Psoas muscle (tissue), 8 donors: ENCODE measurements around the gene RAD21L1. TPM values are rescaled to one million over a fixed set of nuclear protein-coding genes. Genes with fewer than 3 reads are reported as not detected.

ENCODE experiments used
- ATAC-seq, 4 donors: fragments of 200-7000 bp; cut with Tn5 transposase; one replicate each; pipeline ENCODE4 v1.9.1; 2020; ENCODE audit warnings: moderate library complexity in 3 of 4, mild to moderate bottlenecking in 2 of 4
- DNase-seq, 2 donors: peaks; one replicate each; pipeline ENCODE4 v3.0.0-alpha.2; 2020
- H3K27ac ChIP-seq: fragments of 200-600 bp; one replicate; pipeline ENCODE4 v1.8.0; 2022
- H3K27me3 ChIP-seq, 3 donors: fragments of 200-600 bp in 1 of 3; one replicate each; pipeline versions ENCODE4 v1.6.1 to v1.8.0; 2013 to 2022; ENCODE audit warnings: low read length in 2 of 3, mild to moderate bottlenecking in 2 of 3, moderate library complexity in 1 of 3; ENCODE audit not compliant: insufficient read depth in 3 of 3
- H3K36me3 ChIP-seq, 2 donors: fragments of 200-600 bp in 1 of 2; one replicate each; pipeline versions ENCODE4 v1.6.1 to v1.8.0; 2013 to 2022; ENCODE audit warnings: low read depth in 1 of 2, mild to moderate bottlenecking in 1 of 2, moderate library complexity in 1 of 2; ENCODE audit not compliant: insufficient read depth in 1 of 2
- H3K4me1 ChIP-seq: fragments of 200-600 bp; one replicate; pipeline ENCODE4 v1.8.0; 2022
- H3K4me3 ChIP-seq: fragments of 200-600 bp; one replicate; pipeline ENCODE4 v1.8.0; 2022; ENCODE audit warnings: mild to moderate bottlenecking
- H3K9me3 ChIP-seq: fragments of 200-600 bp; one replicate; pipeline ENCODE4 v1.8.0; 2022
- WGBS, 3 donors: extraction: QIAGEN DNeasy Blood & Tissue Kit; methylation state at CpG; one replicate each; pipeline versions ENCODE4 v1.1.6 to v1.1.7; 2013; 5-methylcytosine and 5-hydroxymethylcytosine counted together
- intact Hi-C, 2 donors: fragments of 100-400 bp; cut with DNase I; formaldehyde crosslinking; loops; one replicate each; pipeline versions ENCODE4 v1.11.0 to v1.14.2; 2022
- polyA plus RNA-seq, 3 donors: library from polyadenylated mRNA; stranded (reverse); fragments of 200-250 nt; gene quantifications; one replicate each; pipeline ENCODE4 v1.2.3, GENCODE V29; 2013
- total RNA-seq, 4 donors: library from RNA; stranded (reverse); fragmentation: NEBNext Ultra II Directional in 2 of 4; extraction: Animal tissue kit (Norgen Biotek cat#: 25700) in 2 of 4; gene quantifications; one replicate each; pipeline versions ENCODE4 v1.2.1 to v1.2.4, GENCODE V29; 2021 to 2023
- TF ChIP-seq, protein P1 (sequence below): fragments of 200-600 bp; IDR thresholded peaks from one replicate; pipeline ENCODE4 v1.8.0; 2022; ENCODE audit warnings: antibody characterized with exemption
- donor health status: healthy with polysubstance abuse.
- donor health status: DM: no; HTN: no; CAD: no; lungs with moderate emphysema.
- donor health status: Bipolar disorder and iron deficiency.
- donor health status: healthy.
- donor health status: DM: yes; HTN: yes; CAD: no.
- donor health status: DM: no; HTN: no; CAD: no.
- donor health status: DM: no; HTN: no; CAD: no.
- donor health status: DM: yes; HTN: yes; CAD: no.

Gene RAD21L1
- total and polyA plus RNA-seq, 7 donors, result not detected

DNA sequence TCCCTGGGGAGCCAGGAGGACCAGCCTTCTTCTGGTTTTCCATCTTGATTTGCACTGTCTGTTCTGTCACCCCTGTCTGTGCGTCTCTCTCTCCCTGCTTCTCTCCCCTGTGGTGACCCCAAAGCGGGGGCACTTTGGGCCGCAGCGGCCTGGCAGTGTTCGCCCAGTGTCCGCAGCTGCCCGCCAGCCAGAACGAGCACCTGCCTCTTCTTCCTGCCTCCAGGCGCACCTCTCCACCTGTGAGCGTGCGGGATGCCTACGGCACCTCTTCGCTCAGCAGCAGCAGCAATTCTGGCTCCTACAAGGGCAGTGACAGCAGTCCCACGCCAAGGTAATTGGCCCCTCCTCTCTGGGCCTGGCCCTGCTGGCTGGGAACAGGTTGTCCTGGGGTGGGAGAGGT lies 71.1 kb downstream of the RAD21L1 start:
- Histone ChIP-seq H3K4me1 (peaks cover 1% of the 10 kb centered on the region), H3K27me3 (no peaks in the 10 kb centered on the region), H3K9me3 (no peaks in the 10 kb centered on the region), H3K36me3 (peaks cover 0 to 6% of the 10 kb centered on the region in 2 donors), H3K27ac (no peak overlapping the region), H3K4me3 (no peak overlapping the region)
- TF ChIP-seq, protein P1, sequence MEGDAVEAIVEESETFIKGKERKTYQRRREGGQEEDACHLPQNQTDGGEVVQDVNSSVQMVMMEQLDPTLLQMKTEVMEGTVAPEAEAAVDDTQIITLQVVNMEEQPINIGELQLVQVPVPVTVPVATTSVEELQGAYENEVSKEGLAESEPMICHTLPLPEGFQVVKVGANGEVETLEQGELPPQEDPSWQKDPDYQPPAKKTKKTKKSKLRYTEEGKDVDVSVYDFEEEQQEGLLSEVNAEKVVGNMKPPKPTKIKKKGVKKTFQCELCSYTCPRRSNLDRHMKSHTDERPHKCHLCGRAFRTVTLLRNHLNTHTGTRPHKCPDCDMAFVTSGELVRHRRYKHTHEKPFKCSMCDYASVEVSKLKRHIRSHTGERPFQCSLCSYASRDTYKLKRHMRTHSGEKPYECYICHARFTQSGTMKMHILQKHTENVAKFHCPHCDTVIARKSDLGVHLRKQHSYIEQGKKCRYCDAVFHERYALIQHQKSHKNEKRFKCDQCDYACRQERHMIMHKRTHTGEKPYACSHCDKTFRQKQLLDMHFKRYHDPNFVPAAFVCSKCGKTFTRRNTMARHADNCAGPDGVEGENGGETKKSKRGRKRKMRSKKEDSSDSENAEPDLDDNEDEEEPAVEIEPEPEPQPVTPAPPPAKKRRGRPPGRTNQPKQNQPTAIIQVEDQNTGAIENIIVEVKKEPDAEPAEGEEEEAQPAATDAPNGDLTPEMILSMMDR, result no peak
- no peak for DNase-seq
- intact Hi-C loops, result no loop called here
- 90 to 97% (median 96%) methylated on average over 14 of the region's 14 CpGs for WGBS, 3 donors
- no peak for ATAC-seq

DNA sequence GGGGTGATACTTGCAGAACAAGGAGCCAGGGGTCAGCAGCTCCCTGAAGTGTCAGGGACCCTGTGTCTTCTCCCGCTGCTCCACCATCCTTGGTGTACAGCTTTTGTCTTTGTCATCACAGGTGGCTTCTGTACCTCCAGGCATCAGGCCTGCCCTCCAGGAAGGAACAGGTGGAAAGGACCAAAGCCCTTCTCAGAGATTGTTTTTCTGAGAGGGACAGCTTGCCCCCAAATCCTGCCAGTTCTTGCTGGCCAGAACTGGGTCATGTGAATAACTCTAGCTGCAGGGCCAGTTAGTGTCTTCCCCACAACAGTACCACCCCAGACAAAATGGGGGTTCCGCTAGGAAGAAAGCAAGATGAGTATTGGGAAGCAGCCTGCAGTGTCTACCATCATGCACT lies 71.6 kb downstream of the RAD21L1 start:
- intact Hi-C loops, result no loop called here
- H3K9me3 ChIP-seq, result no peaks in the 10 kb centered on the region
- H3K4me3 ChIP-seq, result no peak overlapping the region
- ATAC-seq (no peak), DNase-seq (no peak)
- no peaks in the 10 kb centered on the region for H3K27me3 ChIP-seq
- no peaks in the 10 kb centered on the region for H3K4me1 ChIP-seq
- TF ChIP-seq, protein P1, result no peak
- H3K27ac ChIP-seq, result no peak overlapping the region
- 96 to 100% (median 98%) methylated on average over 2 of the region's 2 CpGs for WGBS, 3 donors
- peaks cover 0 to 6% of the 10 kb centered on the region in 2 donors for H3K36me3 ChIP-seq

DNA sequence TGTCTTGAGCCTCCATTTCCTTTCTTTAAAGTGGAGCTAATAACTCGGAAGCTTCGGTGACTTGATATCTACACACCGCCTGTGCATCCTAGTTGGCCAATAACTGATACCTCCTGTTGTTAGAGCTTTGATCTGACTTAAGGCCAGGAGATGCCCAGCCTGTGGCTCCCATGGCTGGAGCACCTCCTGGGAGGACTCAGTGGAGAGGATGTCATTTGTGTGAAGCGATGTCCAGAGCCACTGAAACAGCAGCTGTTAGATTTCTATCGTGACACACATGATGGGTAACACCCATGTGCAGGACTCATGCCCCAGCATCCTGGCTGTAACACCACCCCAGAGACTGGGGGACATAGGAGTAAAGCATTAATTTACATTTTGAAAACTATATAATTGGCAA lies 72.3 kb downstream of the RAD21L1 start:
- Histone ChIP-seq H3K9me3 (no peaks in the 10 kb centered on the region), H3K4me1 (no peaks in the 10 kb centered on the region), H3K27ac (no peak overlapping the region), H3K4me3 (no peak overlapping the region), H3K36me3 (peaks cover 0 to 6% of the 10 kb centered on the region in 2 donors), H3K27me3 (no peaks in the 10 kb centered on the region)
- ATAC-seq (no peak), DNase-seq (no peak)
- intact Hi-C loops, result no loop called here
- WGBS, 3 donors, result 84 to 91% (median 89%) methylated on average over 5 of the region's 5 CpGs
- TF ChIP-seq, protein P1, result no peak

DNA sequence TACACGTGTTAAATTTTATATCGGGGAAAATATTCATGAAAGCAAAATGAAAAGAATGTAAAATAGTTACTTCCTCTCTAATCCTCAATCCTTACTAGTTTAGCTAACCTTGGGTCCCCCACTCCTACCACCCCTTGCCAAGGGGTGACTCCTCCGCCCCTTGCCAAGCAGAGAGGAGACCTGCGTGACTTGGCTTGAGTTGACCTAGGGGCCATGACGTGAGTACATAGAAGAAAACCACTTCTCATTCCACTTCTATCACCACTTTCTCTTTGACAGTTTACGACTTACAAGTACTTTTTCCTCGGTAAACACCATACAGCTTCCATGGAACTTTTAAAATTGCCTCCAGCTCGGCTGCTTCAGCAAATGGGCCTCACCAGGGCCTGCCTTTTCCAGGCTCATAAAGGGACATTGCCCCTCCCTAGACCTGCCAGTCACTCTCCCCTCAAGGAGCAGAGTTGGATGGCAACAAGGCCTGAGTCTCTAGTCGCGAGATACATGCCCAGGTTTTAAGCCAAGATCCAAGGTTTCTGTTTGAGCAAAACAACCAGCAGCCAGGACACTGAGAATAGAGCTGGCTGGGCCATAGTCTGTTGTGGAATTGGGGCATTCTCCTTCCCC lies 73.2 kb downstream of the RAD21L1 start:
- no peaks in the 10 kb centered on the region for H3K4me1 ChIP-seq
- no peak overlapping the region for H3K27ac ChIP-seq
- no peak for DNase-seq
- H3K36me3 ChIP-seq, result peaks cover 0 to 6% of the 10 kb centered on the region in 2 donors
- TF ChIP-seq, protein P1, result no peak
- H3K27me3 ChIP-seq, result no peaks in the 10 kb centered on the region
- H3K9me3 ChIP-seq, result no peaks in the 10 kb centered on the region
- intact Hi-C loops, result no loop called here
- no peak for ATAC-seq
- WGBS, 3 donors, result 83 to 86% (median 85%) methylated on average over 10 of the region's 10 CpGs
- no peak overlapping the region for H3K4me3 ChIP-seq

DNA sequence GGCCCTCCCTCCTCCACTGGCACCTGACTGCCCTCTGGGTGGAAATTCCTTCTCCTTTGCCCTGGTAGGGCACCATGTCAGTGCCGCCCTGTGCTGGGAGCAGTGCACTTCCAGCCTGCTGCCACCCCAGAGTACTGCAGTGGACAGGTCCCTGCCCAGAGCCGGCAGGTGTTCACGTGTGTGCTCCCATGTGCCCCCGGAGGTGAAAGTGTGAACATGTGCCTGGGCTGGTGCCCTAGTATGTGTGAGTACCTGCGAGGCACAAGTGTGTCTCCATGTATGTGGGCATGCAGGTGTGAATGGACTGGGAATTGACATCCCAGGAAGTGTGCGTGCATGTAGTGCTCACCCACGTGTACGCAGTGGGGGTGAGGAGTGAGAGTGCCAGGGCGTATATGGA lies 73.7 kb downstream of the RAD21L1 start:
- no peak overlapping the region for H3K27ac ChIP-seq
- H3K36me3 ChIP-seq, result peaks cover 0 to 6% of the 10 kb centered on the region in 2 donors
- peak in 1 of 4 donors; percentile 34 for ATAC-seq

More for the DNA sequence above, 73.7 kb downstream of the RAD21L1 start:
- WGBS, 3 donors, result 82 to 85% (median 83%) methylated on average over 9 of the region's 9 CpGs
- H3K9me3 ChIP-seq, result no peaks in the 10 kb centered on the region
- no peak overlapping the region for H3K4me3 ChIP-seq
- intact Hi-C loops, result no loop called here
- H3K27me3 ChIP-seq, result no peaks in the 10 kb centered on the region
- peak in 1 of 2 donors; percentile 23 for DNase-seq
- no peaks in the 10 kb centered on the region for H3K4me1 ChIP-seq
- TF ChIP-seq, protein P1, result no peak
